GM21515 (cell line): ENCODE data around the gene CRAT.

Source experiments
- ATAC-seq: cut with Tn5 transposase; IDR thresholded peaks from one replicate; pipeline ENCODE4 v1.9.1; 2021; ENCODE audit not compliant: unreplicated experiment

Gene CRAT

GRCh38 chr9:129094387-129095169, 16.0 kb downstream of the CRAT start:
- no peak for ATAC-seq

- ATAC-seq = no peak
Observed at GRCh38 chr9:129093602-129094386, 16.8 kb downstream of the CRAT start.

- ATAC-seq = no peak
Observed at GRCh38 chr9:129089246-129089645, 21.3 kb downstream of the CRAT start.

- no peak for ATAC-seq
Observed at GRCh38 chr9:129084087-129084486, 26.5 kb downstream of the CRAT start.

GRCh38 chr9:129081388-129081904, 29.1 kb downstream of the CRAT start:
- no peak for ATAC-seq

GRCh38 chr9:129080601-129081387, 29.8 kb downstream of the CRAT start, which contains the start of gene DOLPP1:
Gene DOLPP1, plus strand, starts transcription at chr9:129081111. Its CDS starts 21 bp downstream, at chr9:129081132.
- peak; percentile 88 for ATAC-seq

GRCh38 chr9:129080298-129080600, 30.3 kb downstream of the CRAT start:
- no peak for ATAC-seq

- ATAC-seq = no peak
Observed at GRCh38 chr9:129079829-129080228, 30.8 kb downstream of the CRAT start.

GRCh38 chr9:129078691-129079503, 31.7 kb downstream of the CRAT start:
- ATAC-seq = no peak

- no peak for ATAC-seq
Observed at GRCh38 chr9:129077236-129077635, 33.4 kb downstream of the CRAT start.

GRCh38 chr9:129076640-129077037, 34.0 kb downstream of the CRAT start:
- ATAC-seq = no peak

GRCh38 chr9:129075996-129076639, 34.5 kb downstream of the CRAT start:
- ATAC-seq = no peak

- ATAC-seq = no peak
Observed at GRCh38 chr9:129074106-129074505, 36.5 kb downstream of the CRAT start.

GRCh38 chr9:129073404-129073803, 37.2 kb downstream of the CRAT start:
- no peak for ATAC-seq

- ATAC-seq = no peak
Observed at GRCh38 chr9:129072171-129072570, 38.4 kb downstream of the CRAT start.

GRCh38 chr9:129071526-129072126, 39.0 kb downstream of the CRAT start:
- no peak for ATAC-seq

- ATAC-seq = no peak
Observed at GRCh38 chr9:129070696-129071525, 39.7 kb downstream of the CRAT start.

GRCh38 chr9:129069862-129070641, 40.5 kb downstream of the CRAT start:
- no peak for ATAC-seq
